NK-92 (cell line): ENCODE data around the gene TGFBR3.

ENCODE experiments used
- DNase-seq: peaks from one replicate; lab custom pipeline; 2025; ENCODE audit not compliant: unreplicated experiment; lab: John Stamatoyannopoulos, UW

The TGFBR3 gene

GRCh38 chr1:91827459-91828321, 58.3 kb downstream of the TGFBR3 start:
- DNase-seq: no peak

DNA sequence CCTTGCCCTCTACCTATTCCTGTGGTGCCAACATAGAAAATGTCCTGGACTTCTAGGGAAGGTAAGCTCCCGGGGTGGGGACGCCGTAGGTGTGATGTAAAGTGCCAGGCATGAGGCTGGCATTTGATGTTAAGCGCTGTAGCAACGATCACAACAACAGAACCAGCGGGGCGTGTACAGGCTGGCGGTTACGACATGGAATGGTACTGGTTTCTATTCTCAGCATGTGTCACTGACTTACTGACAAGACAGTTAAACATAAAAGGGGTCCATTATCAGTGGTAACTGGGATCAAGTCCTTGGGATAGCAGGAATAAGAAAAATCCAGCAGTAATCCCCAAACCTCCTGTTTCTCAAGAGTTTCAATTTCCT, 58.9 kb downstream of the TGFBR3 start:
- DNase-seq: no peak

DNA sequence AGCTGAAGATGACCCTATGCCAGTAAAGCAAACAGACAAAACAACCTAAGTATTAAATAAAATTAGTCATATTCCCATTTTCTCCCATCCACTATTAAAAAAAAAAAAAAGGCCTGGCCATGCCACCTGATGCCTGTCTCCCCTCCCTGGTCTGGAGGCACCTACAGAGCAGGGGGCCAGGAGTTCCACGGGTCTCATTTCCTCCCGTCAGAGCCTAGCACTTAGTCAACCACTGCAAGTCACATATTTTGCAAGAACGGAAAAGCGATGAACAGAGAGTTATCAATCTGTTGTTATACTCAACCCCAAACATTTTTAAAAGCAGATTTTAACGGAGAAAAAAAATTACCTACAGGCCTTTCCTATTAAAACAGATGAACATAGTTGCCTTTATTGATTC, 59.3 kb downstream of the TGFBR3 start:
- DNase-seq: no peak

DNA sequence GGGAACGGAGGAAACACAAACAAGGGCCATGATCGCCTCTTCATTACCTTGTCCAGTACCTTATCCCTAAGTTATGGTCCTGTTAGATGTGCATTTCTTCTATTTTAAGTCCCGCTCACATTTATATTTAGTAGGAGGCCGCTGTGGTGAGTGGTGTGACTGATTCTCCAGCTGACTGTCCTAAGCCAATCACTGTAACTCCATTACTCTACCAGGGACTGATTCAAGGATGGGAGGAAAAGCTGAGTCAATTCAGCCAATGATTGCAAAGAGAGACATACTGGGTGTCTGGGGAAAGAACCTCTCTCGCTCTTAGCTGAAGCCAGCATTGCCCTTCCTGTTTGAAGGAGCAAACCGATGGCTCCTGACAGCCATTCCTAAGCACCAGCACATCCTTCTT, 59.7 kb downstream of the TGFBR3 start:
- DNase-seq: no peak

DNA sequence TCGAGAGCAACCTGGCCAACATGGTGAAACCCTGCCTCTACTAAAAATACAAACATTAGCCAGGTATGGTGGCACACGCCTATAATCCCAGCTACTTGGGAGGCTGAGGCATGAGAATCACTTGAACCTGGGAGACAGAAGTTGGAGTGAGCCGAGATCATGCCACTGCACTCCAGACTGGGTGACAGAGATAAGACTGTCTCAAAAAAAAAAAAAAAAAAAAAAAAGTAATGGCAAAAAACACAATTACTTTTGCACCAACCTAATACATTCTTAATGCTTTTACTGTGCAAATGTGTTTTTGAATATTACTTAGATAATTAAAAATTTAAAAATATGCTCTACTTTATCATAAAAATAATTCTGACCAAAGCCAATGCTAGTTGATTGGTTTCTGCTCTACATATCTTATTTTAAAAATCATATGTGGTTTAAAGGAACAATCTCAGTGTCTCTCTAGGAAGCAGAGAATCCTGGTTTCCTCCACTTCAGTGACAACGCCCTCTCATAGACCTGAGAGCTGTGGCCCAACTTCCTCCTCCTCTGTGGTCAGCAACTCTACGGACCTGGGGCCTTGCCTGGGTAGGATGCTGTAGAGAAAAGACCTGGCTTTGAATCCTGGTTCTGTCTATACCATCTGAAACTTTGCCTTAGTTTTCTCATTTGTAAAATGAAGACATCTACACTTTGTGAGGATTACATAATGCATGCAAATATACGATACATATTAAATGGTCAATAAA, 64.7 kb downstream of the TGFBR3 start:
- DNase-seq: no peak

DNA sequence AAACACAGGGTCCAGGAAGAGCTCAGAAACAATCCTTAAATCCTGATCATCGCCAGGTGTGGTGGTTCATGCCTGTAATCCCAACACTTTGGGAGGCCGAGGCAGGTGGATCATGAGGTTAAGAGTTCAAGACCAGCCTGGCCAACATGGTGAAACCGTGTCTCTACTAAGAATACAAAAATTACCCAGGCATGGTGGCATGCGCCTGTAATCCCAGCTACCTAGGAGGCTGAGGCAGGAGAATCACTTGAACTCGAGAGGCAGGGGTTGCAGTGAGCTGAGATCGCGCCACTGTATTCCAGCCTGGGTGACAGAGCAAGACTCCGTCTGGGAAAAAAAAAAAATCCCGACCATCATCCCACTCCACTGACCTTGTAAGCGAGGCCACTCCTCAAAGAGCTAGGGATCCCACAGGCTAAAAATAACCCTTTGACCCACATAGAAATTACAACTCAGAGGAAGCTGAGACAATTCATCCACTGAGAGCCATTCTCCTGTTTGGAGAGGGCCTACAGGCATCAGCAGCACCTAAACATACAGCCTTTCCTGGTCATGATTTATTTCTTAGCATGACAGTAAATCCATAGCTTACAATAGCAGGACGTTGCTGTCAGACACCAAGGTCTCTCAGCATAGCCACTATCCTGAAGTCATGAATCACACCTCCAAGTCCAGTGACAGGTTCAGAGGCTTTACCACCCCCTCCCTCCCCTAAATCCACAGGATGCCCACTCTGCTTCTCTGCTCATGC, 66.7 kb downstream of the TGFBR3 start:
- DNase-seq: no peak

GRCh38 chr1:91818713-91818975, 67.3 kb downstream of the TGFBR3 start:
- DNase-seq: no peak

GRCh38 chr1:91817211-91817905, 68.6 kb downstream of the TGFBR3 start:
- no peak for DNase-seq

DNA sequence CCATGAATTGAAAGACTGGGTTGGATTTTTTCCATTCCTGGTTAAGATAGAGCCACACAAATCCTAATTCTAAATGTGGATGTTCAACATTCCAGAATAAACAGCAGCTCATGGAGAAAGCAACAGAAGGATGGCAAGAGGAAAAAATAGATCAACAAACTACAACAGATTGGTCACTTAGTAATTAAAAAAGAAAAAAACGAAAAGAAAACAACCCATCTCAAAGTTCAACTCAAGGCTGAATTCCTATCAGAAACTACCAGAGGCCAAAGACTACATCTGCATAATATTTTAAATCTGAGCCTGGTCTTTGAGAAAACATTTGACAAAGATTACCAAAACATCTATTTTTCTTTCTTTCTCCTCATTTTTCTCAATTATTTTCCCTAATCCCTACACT, 69.9 kb downstream of the TGFBR3 start:
- no peak for DNase-seq

- no peak for DNase-seq
Measured at GRCh38 chr1:91814448-91814847, 71.5 kb downstream of the TGFBR3 start.

DNA sequence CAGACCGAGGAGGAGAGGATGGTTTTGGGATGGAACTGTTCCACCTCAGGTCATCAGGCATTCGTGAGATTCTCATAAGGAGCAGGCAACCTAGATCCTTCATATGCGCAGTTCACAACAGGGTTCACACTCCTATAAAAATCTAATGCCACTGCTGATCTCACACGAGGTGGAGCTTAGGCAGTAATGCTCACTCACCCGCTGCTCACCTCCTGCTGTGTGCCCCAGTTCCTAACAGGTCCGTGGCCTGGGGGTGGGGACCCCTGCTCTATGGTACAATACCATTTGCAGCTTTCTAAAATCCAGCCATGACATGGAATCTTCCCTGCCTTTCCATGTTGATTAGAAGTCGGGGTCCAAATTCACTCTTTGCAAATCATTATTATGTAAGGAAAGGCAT, 72.1 kb downstream of the TGFBR3 start:
- DNase-seq: no peak

DNA sequence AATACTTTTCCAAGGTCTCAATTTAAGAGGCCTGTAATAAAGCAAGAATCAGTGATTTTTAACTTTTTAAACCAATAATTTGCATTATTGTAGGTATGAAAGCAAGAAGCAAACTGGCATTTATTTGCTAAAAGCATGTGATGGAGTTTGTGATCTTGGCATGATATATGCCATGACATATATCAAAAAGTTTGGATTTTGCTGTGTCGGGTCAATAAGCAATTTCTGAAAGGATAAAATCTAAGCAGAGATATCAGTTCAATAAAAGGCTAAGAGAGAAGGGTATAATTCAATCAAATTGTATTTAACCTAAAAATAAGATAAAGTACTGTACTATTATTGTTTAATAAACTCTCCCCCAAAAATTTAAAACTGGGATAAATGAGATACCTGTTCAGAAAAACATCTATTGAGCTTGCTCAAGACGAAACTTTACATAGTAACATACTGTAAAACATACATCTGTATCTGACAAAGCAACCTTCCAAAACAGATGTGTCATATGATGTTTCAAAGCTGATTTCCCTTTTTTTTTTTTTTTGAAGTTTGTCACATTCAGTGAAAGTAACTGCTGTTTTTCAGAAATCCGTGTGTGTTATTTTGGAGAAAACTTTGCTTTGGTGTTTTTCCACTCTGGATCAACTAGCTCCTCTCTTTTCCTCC, 74.5 kb downstream of the TGFBR3 start:
- no peak for DNase-seq

- DNase-seq: no peak
Measured at GRCh38 chr1:91809317-91809716, 76.6 kb downstream of the TGFBR3 start.

GRCh38 chr1:91807921-91808620, 77.9 kb downstream of the TGFBR3 start:
- no peak for DNase-seq

- no peak for DNase-seq
Measured at GRCh38 chr1:91806769-91807700, 78.9 kb downstream of the TGFBR3 start.

- DNase-seq: no peak
Measured at GRCh38 chr1:91806181-91806768, 79.7 kb downstream of the TGFBR3 start.

DNA sequence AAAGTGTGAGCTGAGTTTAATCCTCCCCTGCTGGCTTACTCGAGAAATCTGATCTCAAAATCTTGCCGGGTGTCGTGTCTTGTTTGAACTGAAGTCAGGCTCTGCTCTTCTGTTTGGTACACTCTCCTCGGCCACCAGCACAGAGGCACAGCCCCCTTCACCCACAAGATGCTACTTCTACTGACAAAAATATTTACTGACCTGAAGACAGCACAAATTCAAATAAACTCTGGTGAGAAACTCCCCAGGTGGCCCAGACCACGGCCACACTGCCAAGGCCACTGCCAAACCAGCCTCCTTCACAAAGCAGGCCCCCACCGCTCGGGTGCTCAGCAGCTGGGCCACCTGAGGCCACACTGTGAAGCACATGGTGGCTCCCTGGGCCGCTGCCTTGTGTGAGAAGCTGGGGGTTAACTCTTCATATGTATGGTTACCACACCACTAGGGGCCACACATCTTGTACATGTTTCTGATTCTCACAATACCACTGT, 80.6 kb downstream of the TGFBR3 start:
- DNase-seq: no peak

DNA sequence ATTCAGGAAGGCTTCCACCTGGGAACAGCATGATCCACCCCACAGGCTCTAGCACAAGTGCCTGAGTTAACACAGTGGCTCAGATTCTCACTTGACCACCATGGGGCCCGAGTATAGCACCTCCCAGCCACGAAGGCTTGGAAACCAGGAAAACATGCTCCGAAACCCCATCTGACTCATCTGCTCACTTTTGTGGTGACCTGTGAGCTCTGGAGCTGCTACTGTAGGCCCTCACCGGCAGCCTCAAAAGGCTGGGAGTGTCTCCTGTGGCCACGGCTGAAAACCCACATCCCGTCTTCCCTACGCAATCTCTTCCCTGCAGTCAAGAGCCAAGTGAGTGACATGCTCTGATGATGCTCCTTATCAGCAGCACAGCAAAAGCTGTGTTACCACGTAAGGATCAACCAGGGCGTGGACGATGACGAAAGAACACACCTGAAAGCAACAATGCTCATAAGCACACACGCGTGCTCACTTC, 81.4 kb downstream of the TGFBR3 start:
- peak; percentile 34 for DNase-seq
